AG09309 (cell line): ENCODE measurements around the gene AATK.

Source experiments
- DNase-seq: peaks from one replicate; pipeline ENCODE4 v3.0.0-alpha.2; 2010; ENCODE audit warnings: low read depth
- H3K4me3 ChIP-seq: 2 replicates; pipeline ENCODE4 v1.5.1; 2011; ENCODE audit warnings: mild to moderate bottlenecking, low read depth, low read length, moderate library complexity; ENCODE audit not compliant: control insufficient read depth
- CTCF ChIP-seq: IDR thresholded peaks from 2 replicates; pipeline ENCODE4 v1.5.1; 2011; ENCODE audit warnings: mild to moderate bottlenecking, low read depth, low read length, inconsistent platforms; ENCODE audit not compliant: insufficient read depth, control insufficient read depth; ENCODE audit errors: missing control alignments

Gene AATK

GRCh38 chr17:81091774-81092517, 74.1 kb downstream of the AATK start:
- TF ChIP-seq CTCF = no peak
- DNase-seq = no peak
- no peak overlapping the region for H3K4me3 ChIP-seq

GRCh38 chr17:81091154-81091553, 74.9 kb downstream of the AATK start:
- TF ChIP-seq CTCF = no peak
- no peak for DNase-seq
- no peak overlapping the region for H3K4me3 ChIP-seq

GRCh38 chr17:81090361-81091136, 75.5 kb downstream of the AATK start:
- no peak for TF ChIP-seq CTCF
- no peak overlapping the region for H3K4me3 ChIP-seq
- no peak for DNase-seq

GRCh38 chr17:81086789-81087551, 79.1 kb downstream of the AATK start:
- DNase-seq = no peak
- H3K4me3 ChIP-seq = no peak overlapping the region
- TF ChIP-seq CTCF = no peak

GRCh38 chr17:81085420-81085911, 80.6 kb downstream of the AATK start:
- DNase-seq = no peak
- H3K4me3 ChIP-seq = no peak overlapping the region
- no peak for TF ChIP-seq CTCF

- no peak overlapping the region for H3K4me3 ChIP-seq
- TF ChIP-seq CTCF = no peak
- no peak for DNase-seq
Observed at GRCh38 chr17:81084680-81085419, 81.2 kb downstream of the AATK start.
